Measurements from ENCODE around the gene FAM180B.
A peak's percentile ranks its signal among the peaks of the same experiment; 100 is the strongest.
"Not testable (repeated sequence)": the region's sequence is repeated elsewhere in the genome, so short reads cannot be mapped to it uniquely, and the experiment has no call there.

The FAM180B gene

DNA sequence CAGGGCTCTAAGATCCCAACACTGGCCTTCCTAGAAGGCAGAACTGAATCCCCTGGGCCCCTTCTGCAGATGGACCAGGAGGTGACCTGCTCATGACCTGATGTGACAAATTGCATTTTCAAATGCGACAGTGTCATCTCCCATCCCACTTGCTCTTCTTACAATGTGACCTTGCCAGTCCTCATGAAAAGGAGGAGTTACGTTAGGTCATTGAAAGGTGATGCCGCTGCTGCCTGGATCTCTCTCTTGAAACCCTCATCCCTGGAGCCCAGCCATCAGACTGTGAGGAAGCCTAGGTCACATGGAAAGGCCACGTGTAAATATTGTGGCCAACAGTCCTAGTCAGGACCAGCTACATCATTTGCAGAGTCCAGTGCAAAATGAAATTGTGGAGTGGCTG, 13.4 kb downstream of the FAM180B start:
- no peak for DNase-seq

GRCh38 chr11:47603295-47603694, 16.8 kb downstream of the FAM180B start:
- DNase-seq = no peak

GRCh38 chr11:47605921-47606320, 19.4 kb downstream of the FAM180B start:
- DNase-seq = no peak

DNA sequence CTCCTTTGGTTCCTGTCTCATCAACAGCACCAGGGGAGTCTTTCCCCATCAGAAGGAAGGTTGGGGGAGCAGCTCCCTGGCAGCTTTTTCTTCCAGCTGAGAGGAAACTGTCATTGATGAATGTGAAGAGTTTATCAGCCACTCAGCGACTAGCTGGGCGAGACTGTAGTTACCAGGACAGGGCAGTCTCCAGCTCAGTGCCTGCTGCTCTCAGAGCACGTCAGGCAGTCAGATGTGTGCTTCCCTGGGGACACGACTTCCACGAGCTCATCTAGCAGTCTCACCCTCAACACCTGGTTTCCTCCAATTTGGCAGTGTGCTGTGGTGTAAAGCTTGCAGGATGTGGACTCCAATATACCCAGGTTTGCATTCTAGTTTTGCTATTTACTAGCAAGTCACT, 20.3 kb downstream of the FAM180B start:
- DNase-seq = peak; percentile 47

DNA sequence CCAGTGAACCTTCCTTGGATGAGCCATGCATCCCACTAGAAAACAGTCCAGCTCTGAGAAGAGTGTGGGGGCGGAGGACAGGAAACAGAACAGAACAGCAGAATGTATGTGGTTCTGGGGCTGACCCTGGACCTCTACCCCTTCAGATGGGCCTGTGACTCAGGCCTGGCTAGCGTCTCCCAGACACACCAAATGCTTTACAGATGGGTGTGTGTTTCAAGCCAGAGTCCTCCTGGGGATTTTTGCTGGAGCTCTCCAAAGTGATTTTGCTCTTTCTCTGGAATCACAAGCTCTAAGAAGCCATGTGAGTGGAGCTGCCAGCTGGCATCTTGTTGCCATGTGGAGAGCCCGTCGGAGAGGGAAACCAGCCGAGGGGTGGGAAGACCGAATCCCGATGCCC, 20.9 kb downstream of the FAM180B start:
- peak; percentile 36 for DNase-seq

DNA sequence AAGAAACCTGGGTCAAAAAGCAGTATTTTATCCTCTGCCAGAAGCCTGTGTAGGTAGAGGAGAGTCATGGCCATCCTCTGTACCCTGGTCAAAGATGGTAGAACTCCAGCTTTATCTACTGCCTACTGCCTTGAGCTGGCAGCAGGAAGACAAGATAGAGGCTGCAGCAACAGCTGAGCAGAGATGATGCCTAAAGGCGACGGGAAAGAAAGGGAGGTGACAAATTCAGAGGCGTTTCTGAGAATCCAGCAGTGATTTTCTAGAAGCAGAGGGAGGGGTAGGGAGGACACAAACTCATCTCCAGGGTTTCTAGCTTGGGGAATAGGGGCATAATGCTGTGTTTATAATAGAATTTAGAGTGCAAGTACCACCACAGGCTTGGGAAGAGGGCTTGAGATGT, 23.2 kb downstream of the FAM180B start:
- DNase-seq = no peak

DNA sequence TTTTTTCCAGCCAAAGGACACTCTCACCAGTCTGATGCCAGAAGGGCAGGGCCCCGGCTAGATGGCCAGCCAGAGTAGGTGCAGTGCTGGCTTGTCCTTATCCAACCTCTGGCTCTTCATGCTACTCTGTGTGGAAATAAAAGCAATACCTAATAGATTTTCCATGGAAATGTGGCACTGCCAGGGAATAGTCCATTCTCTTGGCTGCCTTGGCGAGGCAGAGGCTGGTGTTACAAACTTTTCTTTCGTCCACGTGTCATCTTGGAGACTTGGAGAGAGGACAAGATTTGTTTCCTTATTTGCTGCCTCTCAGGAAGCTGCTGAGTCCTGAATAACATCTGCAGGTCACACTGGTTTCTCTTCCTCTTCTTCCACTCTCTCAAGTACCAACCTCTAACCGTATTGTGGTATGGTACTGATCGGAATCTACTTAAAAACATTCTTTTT, 24.9 kb downstream of the FAM180B start:
- no peak for DNase-seq

DNA sequence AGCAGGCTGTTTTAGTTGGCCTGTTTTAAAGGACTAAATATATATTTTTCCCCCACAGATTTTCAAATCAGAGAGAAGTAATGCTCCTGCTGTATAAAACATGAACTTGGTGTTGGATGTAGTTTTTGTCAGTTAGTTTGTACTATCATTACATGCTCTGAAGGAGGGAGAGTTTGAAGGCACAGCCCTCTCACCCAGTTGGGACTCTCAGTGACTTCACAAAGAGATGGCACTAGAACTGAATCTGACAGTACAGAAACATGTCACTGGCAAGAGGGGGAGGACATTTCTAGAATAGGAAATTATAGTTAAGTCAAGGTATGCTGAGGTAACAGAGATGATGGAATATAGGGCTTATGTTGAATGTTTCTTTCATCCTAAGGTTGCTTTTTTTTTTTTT, 28.8 kb downstream of the FAM180B start:
- DNase-seq = no peak

GRCh38 chr11:47616726-47617416, 30.4 kb downstream of the FAM180B start:
- DNase-seq = no peak

GRCh38 chr11:47617417-47617809, 30.9 kb downstream of the FAM180B start:
- no peak for DNase-seq

DNA sequence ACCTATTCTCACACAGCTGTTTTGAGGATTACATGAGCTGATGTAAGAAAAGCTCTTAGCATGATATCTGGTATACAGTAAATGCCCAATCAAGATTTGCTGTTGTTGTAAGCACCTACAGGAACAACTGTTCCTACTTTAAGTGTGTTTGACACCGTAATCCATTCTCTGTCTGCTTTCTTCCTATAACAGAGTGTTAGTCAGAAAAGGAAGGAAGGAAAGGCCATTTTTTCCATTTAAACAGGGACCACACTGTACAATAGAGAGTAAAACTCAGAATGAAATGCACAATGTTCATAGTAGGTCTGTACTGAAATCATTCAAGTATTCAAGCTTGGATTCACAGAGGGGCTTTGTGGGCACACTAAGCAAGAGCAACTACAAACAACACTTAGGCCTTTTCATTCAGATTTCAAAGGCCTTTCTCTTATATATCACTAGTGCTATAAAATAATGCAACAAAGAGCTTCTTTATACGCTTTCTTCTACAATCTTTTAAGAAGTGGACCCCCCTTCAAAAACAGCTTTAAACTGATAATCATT, 34.4 kb downstream of the FAM180B start:
- no peak for DNase-seq

DNA sequence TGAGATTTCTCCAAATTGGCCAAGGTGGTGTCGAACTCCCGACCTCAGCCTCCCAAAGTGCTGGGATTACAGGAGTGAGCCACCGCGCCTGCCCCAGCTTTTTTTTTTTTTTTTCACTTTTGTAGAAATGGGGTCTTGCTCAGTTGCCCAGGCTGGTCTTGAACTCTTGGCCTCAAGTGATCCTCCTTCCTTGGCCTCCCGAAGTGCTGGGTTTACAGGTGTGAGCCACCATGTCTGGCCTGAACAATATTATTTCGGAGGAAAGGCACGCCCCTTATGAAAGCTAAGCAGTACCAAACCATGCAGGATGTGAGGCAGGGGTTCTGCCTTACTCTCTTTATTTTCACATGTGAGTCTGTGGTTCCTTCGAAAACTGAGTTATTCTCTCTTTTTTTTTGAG, 39.8 kb downstream of the FAM180B start:
- no peak for DNase-seq

GRCh38 chr11:47628026-47628425, 41.5 kb downstream of the FAM180B start:
- DNase-seq = no peak

DNA sequence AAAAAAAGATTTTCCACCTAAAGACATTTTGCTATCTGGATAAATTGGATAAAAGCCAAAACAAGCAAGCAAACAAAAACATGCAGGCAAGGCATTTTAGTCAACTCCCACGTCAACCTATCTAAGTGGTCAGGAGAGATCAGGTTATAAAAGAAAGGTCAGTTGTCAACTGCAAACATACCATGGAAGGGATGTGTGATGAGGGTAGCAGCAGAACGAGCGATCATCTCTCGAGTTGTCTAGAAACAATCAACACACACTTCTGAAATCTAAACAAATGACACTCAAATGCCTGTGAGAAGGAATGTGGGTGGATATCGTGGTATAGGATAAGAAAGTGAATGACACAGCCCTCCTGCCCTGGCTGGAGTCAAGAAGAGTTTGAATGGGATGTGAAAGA, 45.0 kb downstream of the FAM180B start:
- no peak for DNase-seq

GRCh38 chr11:47636331-47636730, 49.9 kb downstream of the FAM180B start:
- DNase-seq = not testable (repeated sequence)

Measured in NCI-H2171 (cell line).